Gastroesophageal sphincter (tissue), 3 donors: ENCODE results near the gene C9.

Source experiments
- CTCF ChIP-seq, 4 experiments: fragments of 200-600 bp in 2 of 4; fragments of 450-650 bp in 2 of 4; sonication (generic) in 1 of 4; IDR thresholded peaks; one replicate each; pipeline ENCODE4 v1.5.1; 2017 to 2019; ENCODE audit warnings: antibody characterized with exemption in 4 of 4, mild to moderate bottlenecking in 2 of 4, moderate library complexity in 2 of 4
- EP300 ChIP-seq: sonication (generic); formaldehyde crosslinking; IDR thresholded peaks from one replicate; pipeline ENCODE4 v1.6.1; 2017; ENCODE audit warnings: antibody characterized with exemption, mild to moderate bottlenecking
- POLR2AphosphoS5 ChIP-seq: sonication (generic); formaldehyde crosslinking; IDR thresholded peaks from one replicate; pipeline ENCODE4 v1.6.1; 2017; ENCODE audit warnings: antibody characterized with exemption

GRCh38 chr5:39349484-39349883, 14.8 kb downstream of the C9 start:
- TF ChIP-seq CTCF (IDR thresholded peaks at IDR 0.05) (no peak), POLR2AphosphoS5 (no peak), EP300 (no peak)
